ENCODE measurements around the gene USP26.
"Not testable (repeated sequence)": the region's sequence is repeated elsewhere in the genome, so short reads cannot be mapped to it uniquely, and the experiment has no call there.

Gene USP26

GRCh38 chrX:133083899-133084298, 13.0 kb downstream of the USP26 start:
- WGBS, result 33% methylated on average over 1 of the region's 1 CpG
- H4K91ac ChIP-seq (ENCODE audit: low read length), result no peak overlapping the region

GRCh38 chrX:133081990-133082389, 14.9 kb downstream of the USP26 start:
- Histone ChIP-seq H3K18ac (ENCODE audit: low read depth in 1 of 2, low read length in 2 of 2) (no peak overlapping the region), H3K23ac (ENCODE audit: low read length in 2 of 2) (no peak overlapping the region)
- 100% methylated on average over 1 of the region's 3 CpGs for WGBS

More at GRCh38 chrX:133083899-133084298, 13.0 kb downstream of the USP26 start:
- no peak overlapping the region for H2BK15ac ChIP-seq (ENCODE audit: low read depth, poor library complexity, severe bottlenecking)
- no peak overlapping the region for H2BK120ac ChIP-seq (ENCODE audit: low read depth, low read length)
- no peak overlapping the region for H3K27ac ChIP-seq (ENCODE audit: low read length, poor library complexity, severe bottlenecking)
- no peak overlapping the region for H3K9ac ChIP-seq (ENCODE audit: low read length)
- peaks cover 0 to 6% of the 10 kb centered on the region in 2 experiments for H3K27me3 ChIP-seq (ENCODE audit: control insufficient read depth in 1 of 2, insufficient read depth in 1 of 2, low read length in 2 of 2)
- no peak overlapping the region for H3K23ac ChIP-seq (ENCODE audit: low read length in 2 of 2)
- H3K4me1 ChIP-seq (ENCODE audit: control insufficient read depth, insufficient read depth, low read depth, low read length), result no peaks in the 10 kb centered on the region
- no peak overlapping the region for H2AK5ac ChIP-seq (ENCODE audit: low read length, severe bottlenecking)
- DNase-seq, result no peak
- H3K9me3 ChIP-seq (ENCODE audit: control insufficient read depth, low read length), result no peaks in the 10 kb centered on the region
- no peaks in the 10 kb centered on the region for H3K79me1 ChIP-seq (replicated peaks; ENCODE audit: low read length, poor library complexity, severe bottlenecking)
- H2BK5ac ChIP-seq (ENCODE audit: low read depth, low read length, poor library complexity, severe bottlenecking), result no peak overlapping the region
- H3K18ac ChIP-seq (ENCODE audit: low read depth in 1 of 2, low read length in 2 of 2), result no peak overlapping the region
- H3K36me3 ChIP-seq (ENCODE audit: control insufficient read depth in 1 of 2, insufficient read depth in 2 of 2, low read depth in 1 of 2, low read length in 2 of 2), result no peaks in the 10 kb centered on the region
- no peak overlapping the region for H3K4ac ChIP-seq (ENCODE audit: low read depth in 1 of 2, low read length in 2 of 2)
- no peak overlapping the region for H2AFZ ChIP-seq (ENCODE audit: low read depth, low read length)
- no peak overlapping the region for H3K4me2 ChIP-seq (ENCODE audit: low read length, poor library complexity, severe bottlenecking)
- no peak overlapping the region for H3K14ac ChIP-seq (ENCODE audit: low read length in 2 of 2)
- H4K8ac ChIP-seq (ENCODE audit: low read length), result no peak overlapping the region
- H2BK12ac ChIP-seq (ENCODE audit: low read length in 2 of 2), result no peak overlapping the region
- no peak overlapping the region for H3K4me3 ChIP-seq (ENCODE audit: insufficient read depth in 1 of 2, low read depth in 1 of 2, low read length in 2 of 2)

DNA sequence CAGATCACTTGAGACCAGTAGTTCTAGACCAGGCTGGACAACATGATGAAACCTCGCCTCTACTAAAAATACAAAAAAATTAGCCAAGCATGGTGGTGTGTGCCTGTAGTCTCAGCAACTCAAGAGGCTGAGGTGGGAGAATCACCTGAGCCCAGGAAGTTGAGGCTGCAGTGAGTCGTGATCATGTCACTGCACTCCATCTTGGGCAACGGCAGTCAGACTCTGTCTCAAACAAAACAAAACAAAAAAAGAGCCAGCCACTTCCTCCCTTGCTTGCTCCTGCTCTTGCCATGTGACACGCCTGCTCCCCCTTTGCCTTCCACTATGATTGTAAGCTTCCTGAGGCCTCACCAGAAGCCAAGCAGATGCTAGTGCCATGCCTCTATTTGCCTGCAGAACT, 19.1 kb downstream of the USP26 start:
- not testable (repeated sequence) for H3K4me1 ChIP-seq (ENCODE audit: control insufficient read depth, insufficient read depth, low read depth, low read length); H2AFZ ChIP-seq (ENCODE audit: low read depth, low read length); H4K8ac ChIP-seq (ENCODE audit: low read length); H2BK12ac ChIP-seq (ENCODE audit: low read length in 2 of 2); H3K79me1 ChIP-seq (replicated peaks; ENCODE audit: low read length, poor library complexity, severe bottlenecking); H3K4me3 ChIP-seq (ENCODE audit: insufficient read depth in 1 of 2, low read depth in 1 of 2, low read length in 2 of 2); H3K27me3 ChIP-seq (ENCODE audit: control insufficient read depth in 1 of 2, insufficient read depth in 1 of 2, low read length in 2 of 2); H3K4me2 ChIP-seq (ENCODE audit: low read length, poor library complexity, severe bottlenecking); H2BK120ac ChIP-seq (ENCODE audit: low read depth, low read length); H3K9me3 ChIP-seq (ENCODE audit: control insufficient read depth, low read length); H3K4ac ChIP-seq (ENCODE audit: low read depth in 1 of 2, low read length in 2 of 2); DNase-seq; H3K36me3 ChIP-seq (ENCODE audit: control insufficient read depth in 1 of 2, insufficient read depth in 2 of 2, low read depth in 1 of 2, low read length in 2 of 2); H3K18ac ChIP-seq (ENCODE audit: low read depth in 1 of 2, low read length in 2 of 2); H3K14ac ChIP-seq (ENCODE audit: low read length in 2 of 2); H3K23ac ChIP-seq (ENCODE audit: low read length in 2 of 2); H3K9ac ChIP-seq (ENCODE audit: low read length); H2BK15ac ChIP-seq (ENCODE audit: low read depth, poor library complexity, severe bottlenecking); H2BK5ac ChIP-seq (ENCODE audit: low read depth, low read length, poor library complexity, severe bottlenecking); H4K91ac ChIP-seq (ENCODE audit: low read length); H3K27ac ChIP-seq (ENCODE audit: low read length, poor library complexity, severe bottlenecking); H2AK5ac ChIP-seq (ENCODE audit: low read length, severe bottlenecking)
- 82% methylated on average over 4 of the region's 4 CpGs for WGBS

More at GRCh38 chrX:133081990-133082389, 14.9 kb downstream of the USP26 start:
- Histone ChIP-seq H2BK5ac (ENCODE audit: low read depth, low read length, poor library complexity, severe bottlenecking) (no peak overlapping the region), H3K27me3 (ENCODE audit: control insufficient read depth in 1 of 2, insufficient read depth in 1 of 2, low read length in 2 of 2) (peaks cover 0 to 6% of the 10 kb centered on the region in 2 experiments), H3K4me3 (ENCODE audit: insufficient read depth in 1 of 2, low read depth in 1 of 2, low read length in 2 of 2) (no peak overlapping the region), H2BK120ac (ENCODE audit: low read depth, low read length) (no peak overlapping the region), H3K27ac (ENCODE audit: low read length, poor library complexity, severe bottlenecking) (no peak overlapping the region), H3K9ac (ENCODE audit: low read length) (no peak overlapping the region), H2BK15ac (ENCODE audit: low read depth, poor library complexity, severe bottlenecking) (no peak overlapping the region), H3K9me3 (ENCODE audit: control insufficient read depth, low read length) (no peaks in the 10 kb centered on the region), H3K36me3 (ENCODE audit: control insufficient read depth in 1 of 2, insufficient read depth in 2 of 2, low read depth in 1 of 2, low read length in 2 of 2) (no peaks in the 10 kb centered on the region), H3K79me1 (replicated peaks; ENCODE audit: low read length, poor library complexity, severe bottlenecking) (no peaks in the 10 kb centered on the region), H3K4me1 (ENCODE audit: control insufficient read depth, insufficient read depth, low read depth, low read length) (no peaks in the 10 kb centered on the region), H2BK12ac (ENCODE audit: low read length in 2 of 2) (no peak overlapping the region), H3K14ac (ENCODE audit: low read length in 2 of 2) (no peak overlapping the region), H3K4me2 (ENCODE audit: low read length, poor library complexity, severe bottlenecking) (no peak overlapping the region), H2AFZ (ENCODE audit: low read depth, low read length) (no peak overlapping the region), H4K91ac (ENCODE audit: low read length) (no peak overlapping the region), H3K4ac (ENCODE audit: low read depth in 1 of 2, low read length in 2 of 2) (no peak overlapping the region), H2AK5ac (ENCODE audit: low read length, severe bottlenecking) (no peak overlapping the region), H4K8ac (ENCODE audit: low read length) (no peak overlapping the region)
- no peak for DNase-seq

DNA sequence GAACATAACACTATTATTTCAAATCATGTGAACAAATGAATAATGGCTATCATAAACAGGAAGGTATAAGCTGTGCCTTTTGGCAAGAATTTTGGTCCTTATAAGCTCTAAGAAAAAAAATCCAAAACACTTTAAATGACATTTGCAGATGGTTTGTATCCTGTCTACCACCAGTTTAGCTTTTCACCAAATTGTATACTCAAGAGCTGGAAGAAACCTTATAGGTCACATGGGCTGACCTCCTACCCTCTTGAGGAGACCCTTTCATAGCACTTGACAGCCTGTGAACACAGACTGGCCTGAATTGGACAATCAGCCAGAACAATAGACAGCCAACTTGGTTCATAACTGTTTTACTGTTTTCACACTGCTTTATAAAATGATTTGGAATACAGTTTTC, 24.3 kb downstream of the USP26 start:
- Histone ChIP-seq H3K4me1 (ENCODE audit: control insufficient read depth, insufficient read depth, low read depth, low read length) (no peaks in the 10 kb centered on the region), H3K36me3 (ENCODE audit: control insufficient read depth in 1 of 2, insufficient read depth in 2 of 2, low read depth in 1 of 2, low read length in 2 of 2) (no peaks in the 10 kb centered on the region), H3K79me1 (replicated peaks; ENCODE audit: low read length, poor library complexity, severe bottlenecking) (no peaks in the 10 kb centered on the region), H4K8ac (ENCODE audit: low read length) (no peak overlapping the region), H3K9ac (ENCODE audit: low read length) (no peak overlapping the region), H3K23ac (ENCODE audit: low read length in 2 of 2) (no peak overlapping the region), H3K9me3 (ENCODE audit: control insufficient read depth, low read length) (no peaks in the 10 kb centered on the region), H2BK120ac (ENCODE audit: low read depth, low read length) (no peak overlapping the region), H3K27me3 (ENCODE audit: control insufficient read depth in 1 of 2, insufficient read depth in 1 of 2, low read length in 2 of 2) (peaks cover 0 to 4% of the 10 kb centered on the region in 2 experiments), H4K91ac (ENCODE audit: low read length) (no peak overlapping the region), H2BK5ac (ENCODE audit: low read depth, low read length, poor library complexity, severe bottlenecking) (no peak overlapping the region), H3K14ac (ENCODE audit: low read length in 2 of 2) (no peak overlapping the region), H2BK15ac (ENCODE audit: low read depth, poor library complexity, severe bottlenecking) (no peak overlapping the region), H3K4ac (ENCODE audit: low read depth in 1 of 2, low read length in 2 of 2) (no peak overlapping the region), H2AFZ (ENCODE audit: low read depth, low read length) (no peak overlapping the region), H2AK5ac (ENCODE audit: low read length, severe bottlenecking) (no peak overlapping the region), H3K4me2 (ENCODE audit: low read length, poor library complexity, severe bottlenecking) (no peak overlapping the region), H3K27ac (ENCODE audit: low read length, poor library complexity, severe bottlenecking) (no peak overlapping the region), H3K18ac (ENCODE audit: low read depth in 1 of 2, low read length in 2 of 2) (no peak overlapping the region), H2BK12ac (ENCODE audit: low read length in 2 of 2) (no peak overlapping the region), H3K4me3 (ENCODE audit: insufficient read depth in 1 of 2, low read depth in 1 of 2, low read length in 2 of 2) (no peak overlapping the region)
- no peak for DNase-seq

Measured in mesenchymal stem cell (in vitro differentiated cells and primary cell).